Ascending aorta (tissue), 2 donors: ENCODE data around the gene RBP3. TPM values are rescaled to one million over a fixed set of nuclear protein-coding genes. Genes with fewer than 3 reads are reported as not detected.

ENCODE experiments used
- DNase-seq, 2 donors: peaks; one replicate each; pipeline ENCODE4 v3.0.0-alpha.2; 2019; ENCODE audit warnings: low spot score in 2 of 2
- H3K27ac ChIP-seq, 2 donors: fragments of 200-600 bp; sonication (generic); one replicate each; pipeline ENCODE4 v1.5.1; 2016 to 2017; ENCODE audit warnings: mild to moderate bottlenecking in 1 of 2
- H3K27me3 ChIP-seq: fragments of 200-600 bp; sonication (generic); one replicate; pipeline ENCODE4 v1.5.1; 2017
- H3K36me3 ChIP-seq, 2 donors: fragments of 200-600 bp; sonication (generic); one replicate each; pipeline ENCODE4 v1.5.1; 2016
- H3K4me1 ChIP-seq, 2 donors: fragments of 200-600 bp; sonication (generic); one replicate each; pipeline ENCODE4 v1.5.1; 2016 to 2017; ENCODE audit warnings: mild to moderate bottlenecking in 1 of 2
- H3K4me3 ChIP-seq, 2 donors: fragments of 200-600 bp; sonication (generic); one replicate each; pipeline ENCODE4 v1.5.1; 2016 to 2017; ENCODE audit warnings: mild to moderate bottlenecking in 1 of 2
- H3K9me3 ChIP-seq, 2 donors: fragments of 200-600 bp; sonication (generic); one replicate each; pipeline ENCODE4 v1.5.1; 2016
- intact Hi-C: fragments of 100-400 bp; cut with DNase I; formaldehyde crosslinking; loops from one replicate; pipeline ENCODE4 v1.15.1; 2023
- total RNA-seq: library from RNA; depleted of rRNA; stranded (reverse); fragments of >200 nt; gene quantifications from one replicate; pipeline ENCODE4 v1.1.0, GENCODE V29; 2016
- TF ChIP-seq, protein P1 (sequence below), 3 experiments: fragments of 200-600 bp in 2 of 3; fragments of 450-650 bp in 1 of 3; sonication (generic) in 2 of 3; IDR thresholded peaks; one replicate each; pipeline ENCODE4 v1.5.1; 2016 to 2019; ENCODE audit warnings: antibody characterized with exemption in 3 of 3, mild to moderate bottlenecking in 1 of 3, moderate library complexity in 1 of 3

RBP3 gene
- total RNA-seq, 1 donor from 2014 or later = not detected

- DNase-seq = no peak
- Histone ChIP-seq H3K4me3 (no peak overlapping the region), H3K9me3 (no peaks in the 10 kb centered on the region), H3K27ac (no peak overlapping the region), H3K27me3 (no peaks in the 10 kb centered on the region), H3K4me1 (no peaks in the 10 kb centered on the region), H3K36me3 (no peaks in the 10 kb centered on the region)
- intact Hi-C loops = no loop called here
- TF ChIP-seq, protein P1, sequence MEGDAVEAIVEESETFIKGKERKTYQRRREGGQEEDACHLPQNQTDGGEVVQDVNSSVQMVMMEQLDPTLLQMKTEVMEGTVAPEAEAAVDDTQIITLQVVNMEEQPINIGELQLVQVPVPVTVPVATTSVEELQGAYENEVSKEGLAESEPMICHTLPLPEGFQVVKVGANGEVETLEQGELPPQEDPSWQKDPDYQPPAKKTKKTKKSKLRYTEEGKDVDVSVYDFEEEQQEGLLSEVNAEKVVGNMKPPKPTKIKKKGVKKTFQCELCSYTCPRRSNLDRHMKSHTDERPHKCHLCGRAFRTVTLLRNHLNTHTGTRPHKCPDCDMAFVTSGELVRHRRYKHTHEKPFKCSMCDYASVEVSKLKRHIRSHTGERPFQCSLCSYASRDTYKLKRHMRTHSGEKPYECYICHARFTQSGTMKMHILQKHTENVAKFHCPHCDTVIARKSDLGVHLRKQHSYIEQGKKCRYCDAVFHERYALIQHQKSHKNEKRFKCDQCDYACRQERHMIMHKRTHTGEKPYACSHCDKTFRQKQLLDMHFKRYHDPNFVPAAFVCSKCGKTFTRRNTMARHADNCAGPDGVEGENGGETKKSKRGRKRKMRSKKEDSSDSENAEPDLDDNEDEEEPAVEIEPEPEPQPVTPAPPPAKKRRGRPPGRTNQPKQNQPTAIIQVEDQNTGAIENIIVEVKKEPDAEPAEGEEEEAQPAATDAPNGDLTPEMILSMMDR (IDR thresholded peaks at IDR 0.05) = no peak
Observed at GRCh38 chr10:47396311-47396717, 48.2 kb downstream of the RBP3 start.

GRCh38 chr10:47397256-47397655 is 49.1 kb downstream of the RBP3 start:
- H3K4me3 ChIP-seq = no peak overlapping the region
- no peaks in the 10 kb centered on the region for H3K36me3 ChIP-seq
- no peak for DNase-seq
- intact Hi-C loops = no loop called here
- no peak overlapping the region for H3K27ac ChIP-seq
- no peaks in the 10 kb centered on the region for H3K9me3 ChIP-seq
- TF ChIP-seq, protein P1 (IDR thresholded peaks at IDR 0.05) = no peak
- no peaks in the 10 kb centered on the region for H3K27me3 ChIP-seq
- no peaks in the 10 kb centered on the region for H3K4me1 ChIP-seq

- H3K36me3 ChIP-seq = no peaks in the 10 kb centered on the region
- peak in 1 of 2 donors; percentile 56 for DNase-seq
- TF ChIP-seq, protein P1 (IDR thresholded peaks at IDR 0.05) = no peak
- intact Hi-C loops = no loop called here
- H3K27me3 ChIP-seq = no peaks in the 10 kb centered on the region
- peaks cover 0 to 6% of the 10 kb centered on the region in 2 donors for H3K4me1 ChIP-seq
- no peaks in the 10 kb centered on the region for H3K9me3 ChIP-seq
- no peak overlapping the region for H3K27ac ChIP-seq
- no peak overlapping the region for H3K4me3 ChIP-seq
Observed at GRCh38 chr10:47400251-47400650, 52.1 kb downstream of the RBP3 start.

GRCh38 chr10:47400786-47401185 is 52.6 kb downstream of the RBP3 start:
- Histone ChIP-seq H3K27ac (no peak overlapping the region), H3K4me1 (peaks cover 0 to 6% of the 10 kb centered on the region in 2 donors), H3K27me3 (no peaks in the 10 kb centered on the region), H3K36me3 (no peaks in the 10 kb centered on the region), H3K9me3 (no peaks in the 10 kb centered on the region), H3K4me3 (no peak overlapping the region)
- no peak for DNase-seq
- TF ChIP-seq, protein P1 (IDR thresholded peaks at IDR 0.05) = no peak
- intact Hi-C loops = no loop called here

GRCh38 chr10:47401210-47401609 is 53.0 kb downstream of the RBP3 start:
- TF ChIP-seq, protein P1 (IDR thresholded peaks at IDR 0.05) = no peak
- DNase-seq = no peak
- Histone ChIP-seq H3K27me3 (no peaks in the 10 kb centered on the region), H3K4me3 (no peak overlapping the region), H3K36me3 (no peaks in the 10 kb centered on the region), H3K4me1 (peaks cover 0 to 6% of the 10 kb centered on the region in 2 donors), H3K9me3 (no peaks in the 10 kb centered on the region), H3K27ac (no peak overlapping the region)
- intact Hi-C loops = no loop called here
